ENCODE measurements around the gene ZBTB34.
A peak's percentile ranks its signal among the peaks of the same experiment; 100 is the strongest.

ZBTB34 gene

GRCh38 chr9:126914458-126915280 is 54.2 kb downstream of the ZBTB34 start, which contains the start of gene RALGPS1:
Gene RALGPS1, plus strand, starts transcription at chr9:126914782. Its CDS starts 47,508 bp downstream, at chr9:126962290.
- peak; percentile 85 for DNase-seq (ENCODE audit: low read depth)

GRCh38 chr9:126915281-126915816 is 54.9 kb downstream of the ZBTB34 start:
- DNase-seq (ENCODE audit: low read depth) = no peak
- H3K4me3 ChIP-seq (ENCODE audit: low read depth, low read length) = no peak overlapping the region

More at GRCh38 chr9:126914458-126915280, 54.2 kb downstream of the ZBTB34 start, which contains the start of gene RALGPS1:
- peak within 1 kb of the TSS; percentile 38 for H3K4me3 ChIP-seq (ENCODE audit: low read depth, low read length)

- no peak for DNase-seq (ENCODE audit: low read depth)
- H3K4me3 ChIP-seq (ENCODE audit: low read depth, low read length) = no peak overlapping the region
Observed at GRCh38 chr9:126915846-126916543, 55.6 kb downstream of the ZBTB34 start.

GRCh38 chr9:126916909-126917308 is 56.5 kb downstream of the ZBTB34 start:
- no peak for DNase-seq (ENCODE audit: low read depth)
- no peak overlapping the region for H3K4me3 ChIP-seq (ENCODE audit: low read depth, low read length)

GRCh38 chr9:126919193-126919592 is 58.8 kb downstream of the ZBTB34 start:
- no peak overlapping the region for H3K4me3 ChIP-seq (ENCODE audit: low read depth, low read length)
- no peak for DNase-seq (ENCODE audit: low read depth)

GRCh38 chr9:126925876-126926275 is 65.4 kb downstream of the ZBTB34 start:
- no peak overlapping the region for H3K4me3 ChIP-seq (ENCODE audit: low read depth, low read length)
- DNase-seq (ENCODE audit: low read depth) = no peak

- DNase-seq (ENCODE audit: low read depth) = no peak
Observed at GRCh38 chr9:126926364-126926763, 65.9 kb downstream of the ZBTB34 start.

GRCh38 chr9:126927419-126927818 is 67.0 kb downstream of the ZBTB34 start:
- H3K4me3 ChIP-seq (ENCODE audit: low read depth, low read length) = no peak overlapping the region
- DNase-seq (ENCODE audit: low read depth) = no peak

More at GRCh38 chr9:126926364-126926763, 65.9 kb downstream of the ZBTB34 start:
- H3K4me3 ChIP-seq (ENCODE audit: low read depth, low read length) = no peak overlapping the region

GRCh38 chr9:126932871-126933321 is 72.5 kb downstream of the ZBTB34 start:
- no peak for DNase-seq (ENCODE audit: low read depth)
- no peak overlapping the region for H3K4me3 ChIP-seq (ENCODE audit: low read depth, low read length)

GRCh38 chr9:126933334-126933980 is 73.0 kb downstream of the ZBTB34 start:
- H3K4me3 ChIP-seq (ENCODE audit: low read depth, low read length) = no peak overlapping the region
- DNase-seq (ENCODE audit: low read depth) = no peak

GRCh38 chr9:126934441-126934840 is 74.0 kb downstream of the ZBTB34 start:
- H3K4me3 ChIP-seq (ENCODE audit: low read depth, low read length) = no peak overlapping the region

More at GRCh38 chr9:126934441-126934840, 74.0 kb downstream of the ZBTB34 start:
- no peak for DNase-seq (ENCODE audit: low read depth)

All from skeletal muscle cell (primary cell).